Ovary (tissue), 3 donors: ENCODE measurements around the gene SLIT1.

Experiments
- CTCF ChIP-seq, 3 donors: fragments of 450-650 bp in 2 of 3; fragments of 200-600 bp in 1 of 3; IDR thresholded peaks; one replicate each; pipeline versions ENCODE4 v1.5.1 to v1.8.0; 2016 to 2022; ENCODE audit warnings: antibody characterized with exemption in 3 of 3, mild to moderate bottlenecking in 1 of 3
- POLR2A ChIP-seq: fragments of 450-650 bp; IDR thresholded peaks from one replicate; pipeline ENCODE4 v1.6.1; 2017; ENCODE audit warnings: antibody characterized with exemption, mild to moderate bottlenecking, moderate library complexity
- donor health status: DM: no; HTN: no; CAD: no.

DNA sequence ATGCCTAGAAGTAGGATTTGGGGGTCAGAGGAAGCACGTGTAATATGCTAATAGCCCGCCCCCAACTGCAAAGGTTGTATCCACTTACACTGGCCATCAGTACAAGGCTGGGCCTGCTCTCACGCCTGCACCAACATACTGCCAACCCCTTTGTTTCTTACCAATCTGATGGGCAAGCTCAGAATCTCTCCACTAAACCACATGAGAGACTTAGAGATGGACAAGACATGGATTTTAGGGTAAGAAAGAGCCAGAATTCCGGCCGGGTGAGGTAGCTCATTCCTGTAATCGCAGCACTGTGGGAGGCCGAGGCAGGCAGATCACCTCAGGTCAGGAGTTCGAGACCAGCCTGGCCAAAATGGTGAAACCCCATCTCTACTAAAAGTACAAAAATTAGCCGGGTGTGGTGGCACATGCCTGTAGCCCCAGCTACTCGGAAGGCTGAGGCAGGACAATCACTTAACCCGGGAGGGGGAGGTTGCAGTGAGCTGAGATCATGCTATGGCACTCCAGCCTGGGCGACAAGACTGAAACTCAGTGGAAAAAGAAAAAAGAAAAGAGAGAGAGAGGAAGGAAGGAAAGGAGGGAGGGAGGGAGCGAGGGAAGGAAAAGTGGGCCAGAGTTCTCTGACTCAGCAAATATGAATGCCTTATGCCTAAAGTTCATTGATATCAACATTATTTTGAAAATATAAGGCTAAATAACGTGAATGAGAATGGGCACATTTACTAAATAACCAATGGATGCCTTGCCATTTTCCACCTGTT lies 162.2 kb downstream of the SLIT1 start:
- no peak for TF ChIP-seq CTCF (IDR thresholded peaks at IDR 0.05)
- TF ChIP-seq POLR2A: no peak
